ENCODE data around the gene SIRT3.

GRCh38 chr11:250274-250673 is 14.1 kb upstream of the SIRT3 start:
- TF ChIP-seq, protein P1, sequence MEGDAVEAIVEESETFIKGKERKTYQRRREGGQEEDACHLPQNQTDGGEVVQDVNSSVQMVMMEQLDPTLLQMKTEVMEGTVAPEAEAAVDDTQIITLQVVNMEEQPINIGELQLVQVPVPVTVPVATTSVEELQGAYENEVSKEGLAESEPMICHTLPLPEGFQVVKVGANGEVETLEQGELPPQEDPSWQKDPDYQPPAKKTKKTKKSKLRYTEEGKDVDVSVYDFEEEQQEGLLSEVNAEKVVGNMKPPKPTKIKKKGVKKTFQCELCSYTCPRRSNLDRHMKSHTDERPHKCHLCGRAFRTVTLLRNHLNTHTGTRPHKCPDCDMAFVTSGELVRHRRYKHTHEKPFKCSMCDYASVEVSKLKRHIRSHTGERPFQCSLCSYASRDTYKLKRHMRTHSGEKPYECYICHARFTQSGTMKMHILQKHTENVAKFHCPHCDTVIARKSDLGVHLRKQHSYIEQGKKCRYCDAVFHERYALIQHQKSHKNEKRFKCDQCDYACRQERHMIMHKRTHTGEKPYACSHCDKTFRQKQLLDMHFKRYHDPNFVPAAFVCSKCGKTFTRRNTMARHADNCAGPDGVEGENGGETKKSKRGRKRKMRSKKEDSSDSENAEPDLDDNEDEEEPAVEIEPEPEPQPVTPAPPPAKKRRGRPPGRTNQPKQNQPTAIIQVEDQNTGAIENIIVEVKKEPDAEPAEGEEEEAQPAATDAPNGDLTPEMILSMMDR (IDR thresholded peaks at IDR 0.05), result no peak
- no peak for TF ChIP-seq POLR2AphosphoS5 (IDR thresholded peaks at IDR 0.05; ENCODE audit: low read depth, low read length)
- TF ChIP-seq, protein P2, sequence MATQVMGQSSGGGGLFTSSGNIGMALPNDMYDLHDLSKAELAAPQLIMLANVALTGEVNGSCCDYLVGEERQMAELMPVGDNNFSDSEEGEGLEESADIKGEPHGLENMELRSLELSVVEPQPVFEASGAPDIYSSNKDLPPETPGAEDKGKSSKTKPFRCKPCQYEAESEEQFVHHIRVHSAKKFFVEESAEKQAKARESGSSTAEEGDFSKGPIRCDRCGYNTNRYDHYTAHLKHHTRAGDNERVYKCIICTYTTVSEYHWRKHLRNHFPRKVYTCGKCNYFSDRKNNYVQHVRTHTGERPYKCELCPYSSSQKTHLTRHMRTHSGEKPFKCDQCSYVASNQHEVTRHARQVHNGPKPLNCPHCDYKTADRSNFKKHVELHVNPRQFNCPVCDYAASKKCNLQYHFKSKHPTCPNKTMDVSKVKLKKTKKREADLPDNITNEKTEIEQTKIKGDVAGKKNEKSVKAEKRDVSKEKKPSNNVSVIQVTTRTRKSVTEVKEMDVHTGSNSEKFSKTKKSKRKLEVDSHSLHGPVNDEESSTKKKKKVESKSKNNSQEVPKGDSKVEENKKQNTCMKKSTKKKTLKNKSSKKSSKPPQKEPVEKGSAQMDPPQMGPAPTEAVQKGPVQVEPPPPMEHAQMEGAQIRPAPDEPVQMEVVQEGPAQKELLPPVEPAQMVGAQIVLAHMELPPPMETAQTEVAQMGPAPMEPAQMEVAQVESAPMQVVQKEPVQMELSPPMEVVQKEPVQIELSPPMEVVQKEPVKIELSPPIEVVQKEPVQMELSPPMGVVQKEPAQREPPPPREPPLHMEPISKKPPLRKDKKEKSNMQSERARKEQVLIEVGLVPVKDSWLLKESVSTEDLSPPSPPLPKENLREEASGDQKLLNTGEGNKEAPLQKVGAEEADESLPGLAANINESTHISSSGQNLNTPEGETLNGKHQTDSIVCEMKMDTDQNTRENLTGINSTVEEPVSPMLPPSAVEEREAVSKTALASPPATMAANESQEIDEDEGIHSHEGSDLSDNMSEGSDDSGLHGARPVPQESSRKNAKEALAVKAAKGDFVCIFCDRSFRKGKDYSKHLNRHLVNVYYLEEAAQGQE (IDR thresholded peaks at IDR 0.05; ENCODE audit: insufficient read depth in 1 of 2, low read depth in 2 of 2, low read length in 1 of 2), result no peak
- TF ChIP-seq SIN3A (IDR thresholded peaks at IDR 0.05; ENCODE audit: borderline replicate concordance, insufficient read depth, low read depth, low read length), result no peak
